Activated CD4-positive, alpha-beta memory T cell treated with anti-CD3 and anti-CD28 coated beads for 36 hours (primary cell): ENCODE data around the gene ZP3. TPM values are rescaled to one million over a fixed set of nuclear protein-coding genes. Genes with fewer than 3 reads are reported as not detected.
"Not testable (repeated sequence)": the region's sequence is repeated elsewhere in the genome, so short reads cannot be mapped to it uniquely, and the experiment has no call there.

Source experiments
- CTCF ChIA-PET: fragments of 350-600 bp; sonication (Branson Sonifier 250); formaldehyde crosslinking; loops from one replicate; lab custom pipeline; 2021; ENCODE audit warnings: antibody characterized with exemption, inconsistent platforms; lab: Charles Lee
- POLR2A ChIA-PET: fragments of 350-600 bp; sonication (Branson Sonifier 250); formaldehyde crosslinking; loops from one replicate; lab custom pipeline; 2021; ENCODE audit warnings: antibody characterized with exemption; lab: Charles Lee
- DNase-seq: peaks from one replicate; pipeline ENCODE4 v3.0.0-alpha.2; 2020
- H3K27ac Mint-ChIP-seq: one replicate; pipeline ENCODE4 v1.8.0; 2021; ENCODE audit warnings: mixed read lengths
- H3K27me3 Mint-ChIP-seq: one replicate; pipeline ENCODE4 v1.8.0; 2021; ENCODE audit warnings: mixed read lengths
- H3K36me3 Mint-ChIP-seq: one replicate; pipeline ENCODE4 v1.8.0; 2021; ENCODE audit warnings: mixed read lengths
- H3K4me1 Mint-ChIP-seq: one replicate; pipeline ENCODE4 v1.8.0; 2021; ENCODE audit warnings: low read depth, mixed read lengths
- H3K4me3 Mint-ChIP-seq: one replicate; pipeline ENCODE4 v1.8.0; 2021; ENCODE audit warnings: mild to moderate bottlenecking, mixed read lengths
- H3K9me3 Mint-ChIP-seq: one replicate; pipeline ENCODE4 v1.8.0; 2021; ENCODE audit warnings: mixed read lengths
- intact Hi-C: fragments of 100-400 bp; cut with micrococcal nuclease; formaldehyde crosslinking; loops from one replicate; pipeline ENCODE4 v1.15.1; 2023
- total RNA-seq, 2 experiments: library from RNA; stranded (reverse); gene quantifications; one replicate each; pipeline ENCODE4 v1.2.3, GENCODE V29; 2021

Gene ZP3
- total RNA-seq, 2 experiments from 2014 or later, result 19.4 to 20.4 TPM

GRCh38 chr7:76393116-76394031, 31.4 kb upstream of the ZP3 start:
- peak overlapping the region; percentile 81 for H3K4me3 Mint-ChIP-seq
- CTCF ChIA-PET, result interaction anchor here (0.6 to 1.5 kb wide), 2 partner anchors 29 to 35 kb away, joined by 3 to 4 read pairs; partner anchors contain the start of gene YWHAG
- H3K9me3 Mint-ChIP-seq, result no peaks in the 10 kb centered on the region
- H3K27me3 Mint-ChIP-seq, result no peaks in the 10 kb centered on the region
- intact Hi-C loops, result loop anchor here (1.0 to 2.0 kb wide), 2 partner anchors 34 to 75 kb away; no protein-coding TSS in a partner anchor
- POLR2A ChIA-PET, result interaction anchor here (0.6 to 0.8 kb wide), 2 partner anchors 29 to 34 kb away, joined by 3 read pairs; partner anchors contain the start of gene YWHAG
- no peaks in the 10 kb centered on the region for H3K36me3 Mint-ChIP-seq
- H3K4me1 Mint-ChIP-seq, result peaks cover 26% of the 10 kb centered on the region
- H3K27ac Mint-ChIP-seq, result peak overlapping the region; percentile 94
- DNase-seq, result peak; percentile 94

DNA sequence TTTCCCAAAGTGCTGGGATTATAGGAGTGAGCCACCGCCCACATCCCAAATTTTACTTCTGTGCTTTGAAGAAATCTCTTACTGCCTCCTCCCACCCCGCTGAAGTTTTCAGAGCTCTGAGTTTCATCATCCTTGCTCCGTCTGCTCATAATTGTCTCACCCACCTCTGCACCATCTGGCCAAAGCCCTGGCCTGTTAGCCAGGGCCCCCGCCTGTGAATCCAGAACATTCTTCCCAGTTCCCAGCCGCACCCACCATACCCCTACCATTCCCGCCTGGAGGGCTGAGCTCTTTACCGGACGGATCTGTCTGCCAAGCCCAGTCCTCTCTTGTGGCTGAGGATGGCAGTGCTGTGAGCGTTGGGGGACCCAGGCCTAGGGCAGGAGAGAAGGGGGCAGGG, 29.8 kb upstream of the ZP3 start:
- no peak for DNase-seq
- intact Hi-C loops, result no loop called here
- Mint-ChIP-seq H3K27me3 (no peaks in the 10 kb centered on the region), H3K36me3 (no peaks in the 10 kb centered on the region), H3K27ac (no peak overlapping the region), H3K4me3 (no peak overlapping the region), H3K9me3 (no peaks in the 10 kb centered on the region), H3K4me1 (peaks cover 23% of the 10 kb centered on the region)
- CTCF ChIA-PET, result no interaction called here
- POLR2A ChIA-PET, result no interaction called here

GRCh38 chr7:76395605-76395964, 29.2 kb upstream of the ZP3 start:
- H3K4me1 Mint-ChIP-seq, result peaks cover 23% of the 10 kb centered on the region
- intact Hi-C loops, H3K4me3 Mint-ChIP-seq, H3K9me3 Mint-ChIP-seq, H3K27me3 Mint-ChIP-seq, DNase-seq, POLR2A ChIA-PET, H3K27ac Mint-ChIP-seq, H3K36me3 Mint-ChIP-seq, CTCF ChIA-PET: not testable (repeated sequence)

GRCh38 chr7:76395965-76396726, 28.6 kb upstream of the ZP3 start:
- peaks cover 23% of the 10 kb centered on the region for H3K4me1 Mint-ChIP-seq
- H3K36me3 Mint-ChIP-seq, result no peaks in the 10 kb centered on the region
- H3K27me3 Mint-ChIP-seq, result no peaks in the 10 kb centered on the region
- intact Hi-C loops, result no loop called here
- ChIA-PET CTCF (no interaction called here), POLR2A (no interaction called here)
- no peaks in the 10 kb centered on the region for H3K9me3 Mint-ChIP-seq
- H3K27ac Mint-ChIP-seq, result no peak overlapping the region
- DNase-seq, result no peak
- no peak overlapping the region for H3K4me3 Mint-ChIP-seq

GRCh38 chr7:76396864-76397263, 27.9 kb upstream of the ZP3 start:
- H3K27me3 Mint-ChIP-seq, result no peaks in the 10 kb centered on the region
- no peaks in the 10 kb centered on the region for H3K9me3 Mint-ChIP-seq
- no peak for DNase-seq
- ChIA-PET CTCF (no interaction called here), POLR2A (no interaction called here)
- H3K27ac Mint-ChIP-seq, result no peak overlapping the region
- no peaks in the 10 kb centered on the region for H3K36me3 Mint-ChIP-seq
- H3K4me3 Mint-ChIP-seq, result peak overlapping the region; percentile 73
- peaks cover 23% of the 10 kb centered on the region for H3K4me1 Mint-ChIP-seq
- intact Hi-C loops, result no loop called here

GRCh38 chr7:76397409-76398183, 27.2 kb upstream of the ZP3 start:
- Mint-ChIP-seq H3K27ac (no peak overlapping the region), H3K4me1 (peaks cover 20% of the 10 kb centered on the region), H3K9me3 (no peaks in the 10 kb centered on the region), H3K27me3 (no peaks in the 10 kb centered on the region), H3K4me3 (peak overlapping the region; percentile 74), H3K36me3 (no peaks in the 10 kb centered on the region)
- ChIA-PET CTCF (no interaction called here), POLR2A (no interaction called here)
- peak; percentile 92 for DNase-seq
- intact Hi-C loops, result no loop called here

DNA sequence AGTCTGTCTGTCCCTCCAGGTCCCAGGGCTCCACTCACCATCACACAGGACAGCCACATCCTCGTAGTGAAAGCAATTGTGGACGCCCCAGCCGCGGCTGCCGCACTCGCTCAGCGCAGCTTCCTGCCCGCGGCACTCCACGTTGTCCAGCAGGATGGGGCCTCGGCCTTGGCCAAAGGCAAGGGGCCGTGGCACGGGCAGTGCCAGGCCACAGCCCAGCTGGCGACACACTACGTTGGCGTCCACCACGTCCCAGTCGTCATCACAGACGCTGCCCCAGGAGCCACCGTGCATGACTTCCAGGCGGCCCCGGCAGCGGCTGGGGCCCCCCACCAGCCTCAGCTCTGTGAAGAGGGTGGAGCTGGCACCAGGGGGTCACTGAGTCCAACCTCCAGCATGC, 24.5 kb upstream of the ZP3 start:
- Mint-ChIP-seq H3K27ac (no peak overlapping the region), H3K4me1 (peaks cover 12% of the 10 kb centered on the region), H3K27me3 (no peaks in the 10 kb centered on the region), H3K36me3 (no peaks in the 10 kb centered on the region), H3K4me3 (no peak overlapping the region), H3K9me3 (no peaks in the 10 kb centered on the region)
- ChIA-PET CTCF (no interaction called here), POLR2A (no interaction called here)
- intact Hi-C loops, result no loop called here
- DNase-seq, result no peak

GRCh38 chr7:76403097-76403496, 21.7 kb upstream of the ZP3 start:
- CTCF ChIA-PET, H3K4me3 Mint-ChIP-seq, H3K27me3 Mint-ChIP-seq, H3K9me3 Mint-ChIP-seq, DNase-seq, POLR2A ChIA-PET, H3K36me3 Mint-ChIP-seq, H3K27ac Mint-ChIP-seq, intact Hi-C loops, H3K4me1 Mint-ChIP-seq: not testable (repeated sequence)

GRCh38 chr7:76403780-76404494, 20.8 kb upstream of the ZP3 start:
- ChIA-PET CTCF (no interaction called here), POLR2A (no interaction called here)
- Mint-ChIP-seq H3K4me3 (no peak overlapping the region), H3K27ac (no peak overlapping the region), H3K4me1 (no peaks in the 10 kb centered on the region), H3K9me3 (no peaks in the 10 kb centered on the region), H3K27me3 (no peaks in the 10 kb centered on the region), H3K36me3 (no peaks in the 10 kb centered on the region)
- DNase-seq, result no peak
- intact Hi-C loops, result no loop called here

GRCh38 chr7:76405738-76406137, 19.0 kb upstream of the ZP3 start:
- no peak overlapping the region for H3K4me3 Mint-ChIP-seq
- no peaks in the 10 kb centered on the region for H3K4me1 Mint-ChIP-seq
- H3K27ac Mint-ChIP-seq, result no peak overlapping the region
- no peak for DNase-seq
- no peaks in the 10 kb centered on the region for H3K27me3 Mint-ChIP-seq
- ChIA-PET POLR2A (no interaction called here), CTCF (no interaction called here)
- no peaks in the 10 kb centered on the region for H3K9me3 Mint-ChIP-seq
- intact Hi-C loops, result no loop called here
- no peaks in the 10 kb centered on the region for H3K36me3 Mint-ChIP-seq

DNA sequence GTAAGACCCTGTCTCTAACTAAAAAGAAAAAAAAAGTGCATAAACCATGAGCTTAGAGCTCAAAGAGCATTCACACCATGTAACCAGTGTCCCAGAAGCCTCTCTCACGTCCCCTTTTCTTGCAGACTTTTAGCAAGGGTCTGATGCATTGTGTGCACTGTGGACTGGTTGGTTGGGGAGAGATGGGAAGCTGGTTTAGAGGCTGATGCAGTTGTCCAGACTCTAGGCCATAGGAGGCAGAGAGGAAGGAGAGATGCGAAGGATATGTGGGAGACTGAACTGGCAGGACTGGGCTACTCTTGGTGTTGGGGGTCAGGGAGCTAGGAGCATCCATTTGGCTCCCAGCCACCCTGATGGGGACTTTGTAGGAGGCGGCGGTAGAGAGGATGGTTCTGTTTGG, 17.0 kb upstream of the ZP3 start:
- ChIA-PET CTCF (interaction anchor here (1.1 kb wide), 1 partner anchor 94 kb away, joined by 4 read pairs; no protein-coding TSS in a partner anchor), POLR2A (no interaction called here)
- H3K4me1 Mint-ChIP-seq, result no peaks in the 10 kb centered on the region
- H3K9me3 Mint-ChIP-seq, result no peaks in the 10 kb centered on the region
- intact Hi-C loops, result no loop called here
- no peaks in the 10 kb centered on the region for H3K36me3 Mint-ChIP-seq
- no peak overlapping the region for H3K27ac Mint-ChIP-seq
- no peak for DNase-seq
- H3K4me3 Mint-ChIP-seq, result no peak overlapping the region
- no peaks in the 10 kb centered on the region for H3K27me3 Mint-ChIP-seq
